ENCODE data around the gene CTU1.

CTU1 gene

GRCh38 chr19:51107406-51108065 lies 673 bp downstream of the CTU1 start:
- DNase-seq = peak in 6 of 58 donors; percentile 37 to 54 (median 44)

- no peak for DNase-seq
Measured at GRCh38 chr19:51103926-51104341, 4.3 kb downstream of the CTU1 start.

- no peak for DNase-seq
Measured at GRCh38 chr19:51102991-51103390, 5.2 kb downstream of the CTU1 start.

DNA sequence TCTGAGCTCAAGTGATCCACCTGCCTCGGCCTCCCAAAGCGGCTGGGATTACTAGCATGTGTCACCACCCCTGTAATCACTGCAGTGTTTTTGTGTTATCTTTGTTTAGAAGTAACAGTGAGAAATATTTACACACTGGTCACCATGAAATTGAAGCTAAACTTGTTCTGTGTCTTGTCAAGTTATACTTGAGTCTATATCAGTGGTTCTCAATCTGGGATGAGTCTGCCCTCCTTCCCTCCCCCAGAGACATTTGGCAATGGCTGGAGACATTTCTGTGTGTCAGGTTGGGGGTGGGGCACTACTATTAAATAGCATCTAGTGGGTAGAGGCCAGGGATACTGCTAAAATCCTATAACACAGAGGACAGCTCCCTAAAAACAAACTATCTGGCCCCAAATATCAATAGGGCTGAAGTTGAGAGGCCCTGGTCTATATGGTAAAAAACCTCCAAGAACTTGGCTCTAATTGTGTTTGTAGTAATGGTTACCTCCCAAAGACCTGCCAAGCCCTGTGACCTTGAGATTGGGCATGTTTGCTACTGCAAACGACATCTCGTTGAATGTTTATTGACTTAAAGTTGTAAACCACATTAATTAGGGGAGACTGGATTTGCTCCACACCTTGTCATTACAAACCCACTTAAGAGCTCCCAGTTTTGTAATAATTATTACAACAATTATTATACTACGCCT lies 6.9 kb downstream of the CTU1 start:
- no peak for DNase-seq

- no peak for DNase-seq
Measured at GRCh38 chr19:51100601-51101000, 7.6 kb downstream of the CTU1 start.

GRCh38 chr19:51099047-51099382 lies 9.2 kb downstream of the CTU1 start:
- DNase-seq = no peak

GRCh38 chr19:51098365-51099046 lies 9.7 kb downstream of the CTU1 start:
- DNase-seq = no peak

DNA sequence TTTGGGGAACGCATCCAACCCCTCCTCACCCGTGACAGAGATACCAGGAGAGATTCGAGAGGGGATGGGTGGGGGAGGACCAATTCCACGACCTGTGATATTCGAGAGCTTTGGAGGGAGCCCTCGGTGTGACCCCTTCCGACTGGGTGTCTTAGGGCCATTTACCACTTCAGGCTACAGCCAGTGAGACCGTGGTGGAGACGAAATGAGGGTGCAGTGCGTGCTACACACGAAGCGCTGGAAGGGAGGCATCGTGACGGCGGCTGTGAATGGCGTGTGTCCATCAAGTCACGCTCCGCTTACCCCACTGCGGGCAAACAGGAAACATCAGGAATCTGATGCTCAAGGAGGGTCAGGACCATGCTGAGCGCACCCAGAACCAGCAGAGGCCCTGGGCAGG lies 10.4 kb downstream of the CTU1 start:
- DNase-seq = no peak

DNA sequence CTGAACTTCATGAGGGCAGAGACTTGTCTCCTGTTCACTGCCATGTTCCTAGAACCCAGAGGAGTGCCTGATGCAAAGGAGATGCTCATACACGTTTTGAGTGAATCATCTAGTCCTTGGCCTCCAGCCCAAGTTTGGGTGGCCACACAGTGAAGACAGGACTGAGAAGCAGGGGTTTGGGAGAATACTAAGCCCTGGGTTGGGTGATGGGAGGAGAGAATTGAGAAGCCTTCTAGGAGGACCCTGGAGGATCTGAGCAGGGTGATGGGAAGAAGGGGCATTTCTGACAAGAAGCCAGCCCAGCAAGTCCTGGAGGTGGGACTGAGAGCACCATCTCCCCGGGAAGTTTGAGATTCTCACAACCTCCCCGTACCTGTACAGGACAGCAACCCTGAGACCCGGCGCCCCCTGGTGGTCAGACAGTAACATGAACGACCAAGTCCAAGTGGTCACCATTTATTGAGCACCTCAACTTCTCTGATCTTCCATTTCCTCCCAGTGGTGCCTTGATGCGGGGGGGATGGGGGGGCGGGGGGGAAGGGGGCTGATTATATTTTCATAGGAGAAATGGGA lies 11.0 kb downstream of the CTU1 start:
- peak in 35 of 58 donors; percentile 0 to 69 (median 15) for DNase-seq

GRCh38 chr19:51096473-51097165 lies 11.6 kb downstream of the CTU1 start:
- DNase-seq = no peak

DNA sequence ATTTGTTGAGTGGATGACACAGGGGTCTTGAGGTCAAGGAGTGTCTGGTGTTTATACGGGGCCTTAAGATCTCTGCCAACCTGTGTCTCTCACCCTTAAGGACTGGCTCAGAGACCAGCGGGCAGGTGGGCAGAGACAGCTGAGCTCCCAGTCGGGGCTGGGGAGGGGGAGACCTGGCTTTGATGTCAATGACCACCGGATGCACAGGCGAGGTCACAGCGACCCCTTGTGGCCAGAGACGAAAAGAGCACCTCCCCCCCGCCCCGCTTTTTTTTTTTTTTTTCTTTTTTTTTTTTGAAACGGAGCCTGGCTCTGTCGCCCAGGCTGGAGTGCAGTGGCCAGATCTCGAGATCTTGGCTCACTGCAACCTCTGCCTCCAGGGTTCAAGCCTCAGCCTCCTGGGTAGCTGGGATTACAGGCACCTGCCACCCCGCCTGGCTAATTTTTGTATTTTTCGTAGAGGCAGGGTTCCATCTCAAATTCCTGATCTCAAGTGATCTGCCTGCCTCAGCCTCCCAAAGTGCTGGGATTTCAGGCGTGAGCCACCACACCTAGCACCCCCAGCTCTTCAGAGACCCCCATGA lies 13.4 kb downstream of the CTU1 start:
- DNase-seq = peak in 6 of 58 donors; percentile 2 to 9 (median 4)

- no peak for DNase-seq
Measured at GRCh38 chr19:51093510-51094345, 14.5 kb downstream of the CTU1 start.

DNA sequence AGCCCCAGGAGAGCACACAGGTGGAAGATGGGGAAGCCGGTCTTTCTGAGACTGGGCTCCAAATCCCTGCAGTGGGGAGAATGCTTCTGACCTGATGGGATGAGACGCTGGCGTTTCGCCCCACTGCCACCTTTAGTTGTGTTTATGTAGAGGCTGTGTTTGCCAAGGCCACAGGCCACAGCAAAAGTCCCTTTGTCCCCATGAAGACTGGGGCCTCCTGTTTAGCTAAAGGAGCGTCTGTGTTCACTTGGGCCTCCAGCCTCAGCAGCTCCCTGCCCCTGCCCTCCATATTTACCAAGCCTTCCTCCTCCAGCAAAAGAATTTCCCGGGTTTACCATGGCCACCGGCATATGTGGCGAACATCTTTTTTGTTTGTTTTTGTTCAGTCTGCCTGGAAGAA lies 15.1 kb downstream of the CTU1 start:
- peak in 5 of 58 donors; percentile 6 to 14 (median 9) for DNase-seq

DNA sequence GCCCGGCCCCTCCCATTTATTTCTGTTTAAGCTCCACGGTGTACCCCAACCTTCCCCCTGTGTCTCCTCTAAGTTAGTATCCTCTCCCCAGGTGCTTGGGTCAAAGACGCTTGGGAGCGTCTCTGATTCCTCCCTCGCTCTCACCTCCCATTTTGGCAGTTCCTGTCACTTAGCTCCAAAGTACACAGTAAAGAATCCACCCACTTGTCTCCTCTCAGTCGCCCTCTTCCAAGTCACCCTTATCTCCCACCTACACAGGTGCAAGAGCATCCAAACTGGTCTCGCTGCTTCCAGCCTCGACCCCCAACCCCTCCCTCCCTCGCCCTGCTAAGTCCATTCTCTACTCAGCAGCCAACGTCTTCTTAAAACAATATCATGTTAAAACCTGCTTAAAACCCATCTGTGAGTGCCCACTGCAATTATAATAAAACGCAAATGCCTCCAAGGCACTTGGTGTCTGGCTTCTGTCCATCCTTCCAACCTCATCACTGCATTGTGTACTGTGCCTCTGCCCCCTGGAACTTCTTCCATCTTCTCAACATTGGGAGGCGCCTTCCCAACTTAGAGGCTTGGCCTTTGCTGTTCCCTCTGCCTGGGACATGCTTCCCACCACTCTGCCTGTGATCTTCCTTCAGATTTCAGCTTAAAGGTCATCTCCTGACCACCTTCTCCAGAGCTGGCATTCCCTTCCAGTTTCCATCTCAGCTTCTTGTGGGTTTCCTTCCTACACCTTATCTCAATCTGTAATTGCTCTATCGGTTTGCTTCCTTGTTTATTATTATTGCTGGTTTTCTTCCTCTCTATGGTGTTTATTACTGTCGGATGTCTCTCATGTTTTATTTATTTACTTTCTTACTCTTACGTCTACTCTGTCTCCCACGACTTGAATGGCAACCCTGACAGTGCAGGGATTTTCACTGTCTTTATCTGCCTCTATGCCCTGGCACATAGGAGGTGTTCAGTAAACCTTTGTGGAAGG lies 16.0 kb downstream of the CTU1 start:
- no peak for DNase-seq

GRCh38 chr19:51091126-51091525 lies 17.1 kb downstream of the CTU1 start:
- no peak for DNase-seq

GRCh38 chr19:51090471-51090870 lies 17.7 kb downstream of the CTU1 start:
- DNase-seq = no peak

GRCh38 chr19:51089786-51090185 lies 18.4 kb downstream of the CTU1 start:
- DNase-seq = no peak

- no peak for DNase-seq
Measured at GRCh38 chr19:51086153-51086850, 21.9 kb downstream of the CTU1 start.

All from anterior cingulate cortex (tissue), 58 donors.